HTR-8/SVneo (cell line): ENCODE data around the gene SCNN1A.

Experiments used
- DNase-seq: peaks from one replicate; pipeline ENCODE4 v3.0.0; 2011; ENCODE audit warnings: low spot score, mixed read lengths; ENCODE audit not compliant: insufficient read length
- FAIRE-seq: peaks from 2 replicates; lab custom pipeline; 2011; peaks lifted over from hg19 to GRCh38; lab: Jason Lieb, UNC

SCNN1A gene

DNA sequence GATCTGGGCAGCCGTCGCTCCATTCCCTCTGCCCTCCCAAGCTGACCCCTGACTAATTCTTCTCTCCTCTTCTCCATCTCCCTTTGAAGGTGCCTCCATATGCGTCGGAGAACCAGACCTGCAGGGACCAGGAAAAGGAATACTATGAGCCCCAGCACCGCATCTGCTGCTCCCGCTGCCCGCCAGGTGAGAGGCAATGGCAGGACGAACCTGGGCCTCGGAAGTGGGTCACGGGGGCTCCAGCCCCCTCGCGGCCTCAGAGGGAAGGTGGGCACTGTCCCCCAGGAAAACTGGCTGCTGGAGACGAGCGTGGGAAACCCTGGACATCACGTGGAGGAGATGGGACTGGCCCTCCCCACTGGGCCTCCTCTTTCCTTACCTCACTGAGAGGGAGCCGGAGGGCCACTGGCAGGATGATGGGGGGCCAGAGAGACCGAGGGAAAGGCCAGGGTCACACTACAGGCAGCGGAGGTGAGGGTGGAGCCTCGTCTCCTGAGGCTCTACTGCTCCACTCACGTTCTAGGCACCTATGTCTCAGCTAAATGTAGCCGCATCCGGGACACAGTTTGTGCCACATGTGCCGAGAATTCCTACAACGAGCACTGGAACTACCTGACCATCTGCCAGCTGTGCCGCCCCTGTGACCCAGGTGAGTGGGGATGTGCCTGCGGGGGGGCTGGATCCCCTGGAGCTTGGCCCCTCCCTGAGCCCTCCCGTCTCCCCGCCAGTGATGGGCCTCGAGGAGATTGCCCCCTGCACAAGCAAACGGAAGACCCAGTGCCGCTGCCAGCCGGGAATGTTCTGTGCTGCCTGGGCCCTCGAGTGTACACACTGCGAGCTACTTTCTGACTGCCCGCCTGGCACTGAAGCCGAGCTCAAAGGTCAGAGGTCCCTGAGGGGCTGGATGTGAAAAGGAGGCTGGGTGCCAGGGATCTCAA, 9.4 kb upstream of the SCNN1A start:
- DNase-seq (no peak), FAIRE-seq (peak; percentile 54)

- DNase-seq (peak; percentile 93), FAIRE-seq (peak; percentile 98)
Measured at GRCh38 chr12:6383572-6384498, 8.5 kb upstream of the SCNN1A start, which contains the start of gene LTBR. Gene LTBR (plus strand): TSS chr12:6384162. CDS start chr12:6384359, 197 bp downstream.

GRCh38 chr12:6382982-6383381, 7.6 kb upstream of the SCNN1A start:
- no peak for DNase-seq
- FAIRE-seq, result peak; percentile 86

DNA sequence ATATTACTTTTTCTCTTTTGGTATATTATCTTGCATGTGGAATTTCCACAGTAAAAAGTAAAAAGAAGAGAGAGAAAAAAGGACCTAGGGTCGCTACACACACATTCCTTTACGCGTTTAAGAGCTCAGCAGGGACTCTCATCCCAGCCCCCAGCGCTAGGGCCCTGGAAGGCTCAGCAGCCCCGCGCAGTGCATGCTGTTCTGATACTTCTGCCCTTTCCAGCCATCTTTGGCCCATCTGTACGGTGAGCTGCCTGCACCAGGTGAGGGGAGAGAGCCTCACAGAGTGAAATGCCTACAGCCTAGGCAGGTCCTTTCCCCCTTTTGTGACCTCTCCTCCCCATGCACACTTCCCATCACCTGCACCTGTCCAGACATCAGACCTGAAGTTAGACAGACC, 7.0 kb upstream of the SCNN1A start:
- no peak for FAIRE-seq
- no peak for DNase-seq

- FAIRE-seq (no peak), DNase-seq (no peak)
Measured at GRCh38 chr12:6380141-6381121, 5.1 kb upstream of the SCNN1A start.

- DNase-seq, result no peak
Measured at GRCh38 chr12:6378709-6379472, 3.5 kb upstream of the SCNN1A start.

DNA sequence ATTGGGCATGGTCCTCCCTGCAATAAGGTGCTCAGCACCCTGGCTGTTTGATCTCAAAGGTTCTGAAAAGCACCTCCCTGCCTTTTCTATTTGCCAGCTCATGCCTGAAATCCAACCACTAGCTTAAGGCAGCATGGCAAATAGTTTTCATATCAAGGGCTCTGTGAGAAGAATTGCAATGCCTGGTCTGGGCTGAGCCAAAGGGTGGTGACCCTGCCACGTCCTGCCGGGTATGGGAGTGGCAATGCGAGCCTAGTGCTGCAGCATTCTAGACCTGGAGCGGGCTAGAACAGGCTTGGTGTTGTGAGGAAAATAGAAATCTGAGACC, 2.3 kb upstream of the SCNN1A start:
- DNase-seq (no peak), FAIRE-seq (no peak)

More at GRCh38 chr12:6378709-6379472, 3.5 kb upstream of the SCNN1A start:
- FAIRE-seq, result no peak

GRCh38 chr12:6376870-6377666, 1.7 kb upstream of the SCNN1A start:
- no peak for DNase-seq
- peak; percentile 38 for FAIRE-seq

DNA sequence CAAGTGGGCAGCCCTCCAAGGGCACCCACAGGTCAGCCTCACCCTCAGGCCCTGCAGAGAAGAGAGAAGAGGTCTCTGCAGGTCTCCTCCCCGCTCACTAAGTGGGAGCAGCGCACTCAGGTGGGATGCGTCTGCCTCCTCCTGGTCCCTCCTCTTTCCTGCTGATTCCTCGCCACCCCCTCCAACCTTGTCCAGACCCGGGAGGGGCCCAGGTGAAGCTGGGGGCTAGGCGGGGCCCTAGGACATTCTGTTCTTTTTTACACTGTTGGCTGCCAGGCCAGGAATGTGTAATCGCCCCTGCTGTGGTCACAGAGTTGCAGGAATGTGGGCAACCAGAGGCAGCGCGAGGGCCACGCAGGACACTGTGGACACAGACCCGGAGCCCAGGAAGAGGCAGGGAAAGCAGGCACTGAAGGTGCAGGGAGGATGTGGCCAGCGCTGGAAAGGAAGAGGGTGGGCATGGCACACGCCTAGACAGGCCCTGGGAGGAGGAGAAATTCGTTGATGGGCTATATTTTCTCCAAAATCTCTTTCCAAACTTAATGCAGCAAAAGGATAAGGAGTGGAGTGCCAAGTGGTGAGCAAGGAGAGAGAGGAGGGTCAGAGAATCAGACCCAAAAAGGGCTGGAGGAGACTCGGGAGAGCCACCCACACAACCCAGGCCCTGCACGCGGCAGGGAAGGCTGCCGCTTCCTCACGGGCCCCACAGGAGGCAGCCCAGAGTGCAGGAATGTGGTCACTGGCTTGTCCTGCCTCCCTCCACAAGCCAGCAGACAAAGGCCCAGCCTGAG, 911 bp upstream of the SCNN1A start:
- FAIRE-seq, result peak; percentile 88
- peak; percentile 78 for DNase-seq

DNA sequence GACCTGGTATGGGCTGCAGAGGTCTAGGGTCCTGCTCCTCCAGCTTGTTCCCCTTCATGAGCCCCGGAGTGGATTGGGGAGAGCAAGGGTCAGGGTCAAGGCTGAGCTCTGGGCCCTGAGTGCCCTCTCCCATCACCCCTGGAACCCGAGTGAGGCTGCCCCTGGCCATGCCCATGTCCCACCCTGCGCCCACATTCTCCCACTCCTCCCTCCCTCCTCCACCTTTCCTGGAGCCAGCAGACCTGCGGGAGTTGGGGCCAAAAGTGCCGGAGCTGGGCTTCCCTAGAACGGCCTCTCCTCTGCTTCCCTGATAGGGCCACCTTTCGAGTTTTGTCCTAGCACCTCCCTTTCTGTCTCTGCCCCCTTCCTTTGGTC, 590 bp downstream of the SCNN1A start:
- FAIRE-seq, result no peak
- DNase-seq, result no peak

- peak; percentile 9 for FAIRE-seq
- DNase-seq, result no peak
Measured at GRCh38 chr12:6374028-6374785, 1.2 kb downstream of the SCNN1A start.

GRCh38 chr12:6373022-6373787, 2.2 kb downstream of the SCNN1A start:
- DNase-seq, result no peak
- peak; percentile 20 for FAIRE-seq

- peak; percentile 93 for FAIRE-seq
- DNase-seq, result peak; percentile 96
Measured at GRCh38 chr12:6372403-6373003, 2.9 kb downstream of the SCNN1A start.

DNA sequence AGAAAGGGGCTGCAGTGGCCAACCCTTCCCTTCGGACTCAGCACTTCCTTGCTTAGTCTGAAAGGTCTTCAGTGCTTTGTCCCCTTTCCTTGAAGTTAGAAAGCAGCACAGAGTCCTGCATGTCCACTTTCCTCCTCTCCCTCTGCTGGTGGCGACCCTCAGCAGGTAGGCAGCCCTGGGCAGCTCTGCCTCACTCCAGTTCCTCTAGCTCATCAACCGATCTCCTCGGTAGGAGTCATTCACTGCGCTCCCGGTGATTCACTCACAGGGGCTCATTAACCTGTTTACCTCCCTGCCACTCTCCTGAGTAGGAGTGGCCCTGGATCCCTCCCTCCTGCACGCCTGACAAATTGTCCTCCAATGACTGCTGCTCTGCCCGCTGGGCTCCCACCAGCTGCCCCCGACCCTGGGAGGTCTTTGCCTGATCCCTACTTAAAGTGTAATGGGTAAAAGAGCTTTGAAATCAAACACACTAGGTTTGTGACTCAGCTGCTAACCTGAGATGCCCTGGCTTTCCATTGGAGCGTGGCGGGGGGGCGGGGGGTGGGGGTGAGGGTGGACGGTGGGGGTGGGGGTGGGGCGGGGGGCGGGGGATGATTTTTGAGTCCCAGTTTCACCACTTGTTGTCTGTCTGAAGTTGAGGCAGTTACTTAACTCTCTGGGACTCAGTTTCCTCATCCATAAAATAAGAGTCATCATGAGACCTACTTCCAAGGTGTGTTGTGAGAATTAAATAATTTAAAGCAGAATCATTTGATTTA, 4.2 kb downstream of the SCNN1A start:
- DNase-seq, result peak; percentile 98
- peak; percentile 98 for FAIRE-seq

DNA sequence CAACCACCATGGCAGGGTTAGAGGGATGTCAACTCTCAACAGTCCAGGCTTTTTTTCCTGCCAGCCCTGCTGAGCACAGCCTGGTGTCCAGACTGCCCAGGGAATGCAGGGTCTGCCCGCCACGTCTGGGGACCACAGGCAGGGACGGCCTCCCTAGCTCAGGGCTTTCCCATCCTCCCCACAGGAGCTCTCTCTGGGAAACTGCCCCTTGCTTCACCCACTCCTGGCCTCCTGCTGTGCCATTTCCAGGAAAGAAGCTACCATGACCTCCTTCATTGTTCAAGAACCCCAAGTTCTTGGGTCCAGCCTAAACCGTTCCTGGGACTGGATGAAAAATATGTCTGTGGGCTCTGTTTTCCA, 4.8 kb downstream of the SCNN1A start:
- peak; percentile 78 for FAIRE-seq
- no peak for DNase-seq
